ENCODE data around the gene NADK2. TPM values are rescaled to one million over a fixed set of nuclear protein-coding genes. Genes with fewer than 3 reads are reported as not detected.

Gene NADK2
- total and polyA plus RNA-seq, 2 donors from 2014 or later = 15.4 to 27.9 TPM

- Histone ChIP-seq H3K36me3 (ENCODE audit: control insufficient read depth in 2 of 3, insufficient read depth in 3 of 3, low read length in 3 of 3) (no peaks in the 10 kb centered on the region), H3K27ac (ENCODE audit: low read depth in 2 of 2, low read length in 2 of 2) (no peak overlapping the region), H3K9me3 (ENCODE audit: control insufficient read depth in 2 of 3, insufficient read depth in 1 of 3, low read length in 3 of 3) (no peaks in the 10 kb centered on the region), H3K9ac (ENCODE audit: low read length in 3 of 3) (no peak overlapping the region), H3K4me3 (ENCODE audit: low read length in 3 of 3) (no peak overlapping the region), H3K27me3 (ENCODE audit: control insufficient read depth, insufficient read depth, low read length) (no peaks in the 10 kb centered on the region), H3K4me1 (ENCODE audit: control insufficient read depth in 2 of 3, insufficient read depth in 2 of 3, low read depth in 1 of 3, low read length in 3 of 3) (no peaks in the 10 kb centered on the region)
- intact Hi-C loops (cut with DNase I) = no loop called here
- DNase-seq (no peak), FAIRE-seq (no peak)
- TF ChIP-seq, protein P1, sequence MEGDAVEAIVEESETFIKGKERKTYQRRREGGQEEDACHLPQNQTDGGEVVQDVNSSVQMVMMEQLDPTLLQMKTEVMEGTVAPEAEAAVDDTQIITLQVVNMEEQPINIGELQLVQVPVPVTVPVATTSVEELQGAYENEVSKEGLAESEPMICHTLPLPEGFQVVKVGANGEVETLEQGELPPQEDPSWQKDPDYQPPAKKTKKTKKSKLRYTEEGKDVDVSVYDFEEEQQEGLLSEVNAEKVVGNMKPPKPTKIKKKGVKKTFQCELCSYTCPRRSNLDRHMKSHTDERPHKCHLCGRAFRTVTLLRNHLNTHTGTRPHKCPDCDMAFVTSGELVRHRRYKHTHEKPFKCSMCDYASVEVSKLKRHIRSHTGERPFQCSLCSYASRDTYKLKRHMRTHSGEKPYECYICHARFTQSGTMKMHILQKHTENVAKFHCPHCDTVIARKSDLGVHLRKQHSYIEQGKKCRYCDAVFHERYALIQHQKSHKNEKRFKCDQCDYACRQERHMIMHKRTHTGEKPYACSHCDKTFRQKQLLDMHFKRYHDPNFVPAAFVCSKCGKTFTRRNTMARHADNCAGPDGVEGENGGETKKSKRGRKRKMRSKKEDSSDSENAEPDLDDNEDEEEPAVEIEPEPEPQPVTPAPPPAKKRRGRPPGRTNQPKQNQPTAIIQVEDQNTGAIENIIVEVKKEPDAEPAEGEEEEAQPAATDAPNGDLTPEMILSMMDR (IDR thresholded peaks at IDR 0.05; ENCODE audit: borderline replicate concordance, extremely low read depth, insufficient read depth) = no peak
These were observed 26.2 kb upstream of the NADK2 start for GRCh38 chr5:36267905-36268304.

DNA sequence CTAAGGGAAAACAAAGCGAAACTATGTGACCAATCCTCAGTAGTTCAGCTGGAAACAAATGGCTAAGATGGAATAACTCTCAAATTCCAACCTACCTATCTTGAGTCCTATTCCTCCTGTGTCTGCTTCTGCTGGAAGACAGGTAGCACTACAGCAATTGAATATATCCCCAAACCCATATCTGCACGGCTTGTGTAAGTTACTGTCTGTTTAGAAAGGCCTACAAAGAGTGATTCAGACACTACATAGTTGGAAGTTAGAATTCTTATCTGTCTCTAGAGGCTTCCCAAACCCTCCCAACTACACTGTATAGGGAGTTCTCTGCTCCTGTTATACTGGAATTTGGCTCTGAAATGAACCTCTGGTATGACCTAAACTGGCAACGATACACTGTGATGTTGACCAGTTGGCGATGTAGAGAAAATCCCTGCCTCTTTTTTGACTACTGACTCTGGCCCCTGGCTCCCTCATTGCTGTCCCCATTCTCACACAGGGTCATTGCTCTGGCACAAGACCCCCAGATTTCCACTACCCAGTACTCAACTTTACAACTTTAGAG, 22.6 kb upstream of the NADK2 start:
- no peak overlapping the region for H3K4me3 ChIP-seq (ENCODE audit: low read length in 3 of 3)
- TF ChIP-seq, protein P1 (IDR thresholded peaks at IDR 0.05; ENCODE audit: borderline replicate concordance, extremely low read depth, insufficient read depth) = no peak
- H3K27ac ChIP-seq (ENCODE audit: low read depth in 2 of 2, low read length in 2 of 2) = no peak overlapping the region
- H3K4me1 ChIP-seq (ENCODE audit: control insufficient read depth in 2 of 3, insufficient read depth in 2 of 3, low read depth in 1 of 3, low read length in 3 of 3) = no peaks in the 10 kb centered on the region
- intact Hi-C loops (cut with DNase I) = no loop called here
- no peaks in the 10 kb centered on the region for H3K9me3 ChIP-seq (ENCODE audit: control insufficient read depth in 2 of 3, insufficient read depth in 1 of 3, low read length in 3 of 3)
- no peak overlapping the region for H3K9ac ChIP-seq (ENCODE audit: low read length in 3 of 3)
- no peak for FAIRE-seq
- H3K27me3 ChIP-seq (ENCODE audit: control insufficient read depth, insufficient read depth, low read length) = no peaks in the 10 kb centered on the region
- H3K36me3 ChIP-seq (ENCODE audit: control insufficient read depth in 2 of 3, insufficient read depth in 3 of 3, low read length in 3 of 3) = no peaks in the 10 kb centered on the region
- no peak for DNase-seq

GRCh38 chr5:36261186-36261585, 19.5 kb upstream of the NADK2 start:
- no peak overlapping the region for H3K9ac ChIP-seq (ENCODE audit: low read length in 3 of 3)
- no peaks in the 10 kb centered on the region for H3K9me3 ChIP-seq (ENCODE audit: control insufficient read depth in 2 of 3, insufficient read depth in 1 of 3, low read length in 3 of 3)
- TF ChIP-seq, protein P1 (IDR thresholded peaks at IDR 0.05; ENCODE audit: borderline replicate concordance, extremely low read depth, insufficient read depth) = no peak
- H3K4me1 ChIP-seq (ENCODE audit: control insufficient read depth in 2 of 3, insufficient read depth in 2 of 3, low read depth in 1 of 3, low read length in 3 of 3) = no peaks in the 10 kb centered on the region
- H3K4me3 ChIP-seq (ENCODE audit: low read length in 3 of 3) = no peak overlapping the region
- intact Hi-C loops (cut with DNase I) = no loop called here
- FAIRE-seq = no peak
- DNase-seq = no peak
- H3K27ac ChIP-seq (ENCODE audit: low read depth in 2 of 2, low read length in 2 of 2) = no peak overlapping the region
- no peaks in the 10 kb centered on the region for H3K36me3 ChIP-seq (ENCODE audit: control insufficient read depth in 2 of 3, insufficient read depth in 3 of 3, low read length in 3 of 3)
- no peaks in the 10 kb centered on the region for H3K27me3 ChIP-seq (ENCODE audit: control insufficient read depth, insufficient read depth, low read length)

GRCh38 chr5:36253575-36253974, 11.8 kb upstream of the NADK2 start:
- H3K9ac ChIP-seq (ENCODE audit: low read length in 3 of 3) = no peak overlapping the region
- H3K9me3 ChIP-seq (ENCODE audit: control insufficient read depth in 2 of 3, insufficient read depth in 1 of 3, low read length in 3 of 3) = no peaks in the 10 kb centered on the region
- H3K4me3 ChIP-seq (ENCODE audit: low read length in 3 of 3) = no peak overlapping the region
- no peaks in the 10 kb centered on the region for H3K27me3 ChIP-seq (ENCODE audit: control insufficient read depth, insufficient read depth, low read length)
- TF ChIP-seq, protein P1 (IDR thresholded peaks at IDR 0.05; ENCODE audit: borderline replicate concordance, extremely low read depth, insufficient read depth) = no peak
- no peak overlapping the region for H3K27ac ChIP-seq (ENCODE audit: low read depth in 2 of 2, low read length in 2 of 2)
- DNase-seq (no peak), FAIRE-seq (no peak)
- intact Hi-C loops (cut with DNase I) = no loop called here
- no peaks in the 10 kb centered on the region for H3K36me3 ChIP-seq (ENCODE audit: control insufficient read depth in 2 of 3, insufficient read depth in 3 of 3, low read length in 3 of 3)
- H3K4me1 ChIP-seq (ENCODE audit: control insufficient read depth in 2 of 3, insufficient read depth in 2 of 3, low read depth in 1 of 3, low read length in 3 of 3) = no peaks in the 10 kb centered on the region
